SK-N-SH (cell line): ENCODE measurements around the gene CRACR2A. TPM values are rescaled to one million over a fixed set of nuclear protein-coding genes. Genes with fewer than 3 reads are reported as not detected.

Experiments
- CTCF ChIA-PET: fragments of 300-600, 350-600 bp; formaldehyde crosslinking; extraction: SDS; loops from one replicate; lab custom pipeline; 2021; lab: Yijun Ruan, JAX
- POLR2A ChIA-PET: fragments of 350-600 bp; sonication (Branson Sonifier 250); formaldehyde crosslinking; extraction: SDS; loops from one replicate; lab custom pipeline; 2020; ENCODE audit warnings: antibody characterized with exemption, inconsistent platforms; lab: Yijun Ruan, JAX
- DNase-seq: peaks from one replicate; pipeline ENCODE4 v3.0.0; 2012
- H2AFZ ChIP-seq: fragments of 200-600 bp; sonication (generic); 2 replicates; pipeline ENCODE4 v1.8.1; 2016; ENCODE audit warnings: antibody characterized with exemption, mild to moderate bottlenecking, low read depth
- H3F3A ChIP-seq: fragments of 200-600 bp; sonication (generic); replicated peaks from 2 replicates; pipeline ENCODE3; 2016; ENCODE audit warnings: antibody characterized with exemption, mild to moderate bottlenecking; ENCODE audit not compliant: insufficient read depth
- H3K27ac ChIP-seq, 2 experiments: fragments of 200-500 bp in 1 of 2; fragments of 200-600 bp in 1 of 2; sonication (Bioruptor generic) in 1 of 2; sonication (generic), shearing (Covaris generic) in 1 of 2; 2 replicates each; pipeline versions ENCODE4 v1.5.1 to v1.6.1; 2014 to 2016; ENCODE audit warnings: low read depth in 2 of 2, inconsistent platforms in 1 of 2, low read length in 1 of 2, mild to moderate bottlenecking in 1 of 2, mixed read lengths in 1 of 2
- H3K27me3 ChIP-seq: fragments of 200-600 bp; sonication (generic), shearing (Covaris generic); 2 replicates; pipeline ENCODE4 v1.6.1; 2016; ENCODE audit warnings: mixed run types; ENCODE audit not compliant: insufficient read depth
- H3K36me3 ChIP-seq, 2 experiments: fragments of 200-500 bp in 1 of 2; fragments of 200-600 bp in 1 of 2; sonication (Bioruptor generic) in 1 of 2; sonication (generic) in 1 of 2; replicated peaks in 1 of 2; 2 replicates each; pipeline versions ENCODE3 to v1.5.1; 2014 to 2016; ENCODE audit warnings: low read length in 1 of 2, mild to moderate bottlenecking in 1 of 2; ENCODE audit not compliant: insufficient read depth in 2 of 2, control insufficient read depth in 1 of 2
- H3K4me1 ChIP-seq, 2 experiments: fragments of 200-500 bp in 1 of 2; fragments of 200-600 bp in 1 of 2; sonication (Bioruptor generic) in 1 of 2; sonication (generic), shearing (Covaris generic) in 1 of 2; 2 replicates each; pipeline versions ENCODE4 v1.5.1 to v1.6.1; 2014 to 2016; ENCODE audit warnings: low read depth in 1 of 2, low read length in 1 of 2, mixed run types in 1 of 2; ENCODE audit not compliant: insufficient read depth in 2 of 2, control insufficient read depth in 1 of 2
- H3K4me2 ChIP-seq: fragments of 200-600 bp; sonication (generic), shearing (Covaris generic); 2 replicates; pipeline ENCODE4 v1.6.1; 2017; ENCODE audit warnings: mixed run types
- H3K4me3 ChIP-seq, 2 experiments: fragments of 200-500 bp in 1 of 2; fragments of 200-600 bp in 1 of 2; sonication (Bioruptor generic) in 1 of 2; sonication (generic), shearing (Covaris generic) in 1 of 2; 2 replicates each; pipeline versions ENCODE4 v1.5.1 to v1.8.1; 2014 to 2016; ENCODE audit warnings: low read depth in 2 of 2, inconsistent platforms in 1 of 2, low read length in 1 of 2, mild to moderate bottlenecking in 1 of 2, mixed read lengths in 1 of 2, moderate library complexity in 1 of 2
- H3K79me2 ChIP-seq: fragments of 200-600 bp; sonication (generic); 2 replicates; pipeline ENCODE4 v1.8.1; 2017; ENCODE audit warnings: mild to moderate bottlenecking; ENCODE audit not compliant: insufficient read depth
- H3K9ac ChIP-seq: fragments of 200-600 bp; sonication (generic); 2 replicates; pipeline ENCODE4 v1.6.1; 2017; ENCODE audit warnings: mixed run types
- H3K9me2 ChIP-seq: fragments of 200-600 bp; sonication (generic); 2 replicates; pipeline ENCODE4 v1.6.1; 2017; ENCODE audit warnings: mixed run types
- H3K9me3 ChIP-seq: fragments of 200-600 bp; sonication (generic); 2 replicates; pipeline ENCODE4 v1.6.1; 2017; ENCODE audit warnings: mixed run types, mild to moderate bottlenecking, moderate library complexity
- H4K20me1 ChIP-seq: fragments of 200-600 bp; sonication (generic); 2 replicates; pipeline ENCODE4 v1.6.1; 2017; ENCODE audit warnings: mild to moderate bottlenecking, mixed run types; ENCODE audit not compliant: insufficient read depth
- FOXJ3 ChIP-seq: sonication (generic); formaldehyde crosslinking; IDR thresholded peaks from 2 replicates; pipeline ENCODE4 v1.5.1; 2020; ENCODE audit warnings: mild to moderate bottlenecking, missing genetic modification reagents
- GABPA ChIP-seq: IDR thresholded peaks from 2 replicates; pipeline ENCODE4 v1.4.0; 2012; ENCODE audit warnings: low read depth, mild to moderate bottlenecking
- IRF3 ChIP-seq: fragments of 150-350 bp; IDR thresholded peaks from 2 replicates; pipeline ENCODE4 v1.6.1; 2016; ENCODE audit warnings: mild to moderate bottlenecking, low read depth, low read length
- MXI1 ChIP-seq: IDR thresholded peaks from 2 replicates; pipeline ENCODE4 v1.6.1; 2012; ENCODE audit warnings: mild to moderate bottlenecking, low read depth, low read length, improper control_type of control experiment
- NFIC ChIP-seq: IDR thresholded peaks from 2 replicates; pipeline ENCODE4 v1.4.0; 2012; ENCODE audit warnings: borderline replicate concordance
- PBX3 ChIP-seq: IDR thresholded peaks from 2 replicates; pipeline ENCODE4; 2012
- POLR2AphosphoS5 ChIP-seq: IDR thresholded peaks from 2 replicates; pipeline ENCODE4 v1.6.1; 2012; ENCODE audit warnings: low read depth, low read length
- TAF1 ChIP-seq: IDR thresholded peaks from 2 replicates; pipeline ENCODE4 v1.6.1; 2012; ENCODE audit warnings: low read depth, mild to moderate bottlenecking, low read length, moderate library complexity, borderline replicate concordance
- TCF12 ChIP-seq: IDR thresholded peaks from 2 replicates; pipeline ENCODE4 v1.4.0; 2012
- TEAD4 ChIP-seq: IDR thresholded peaks from 2 replicates; pipeline ENCODE4 v1.4.0; 2012; ENCODE audit warnings: mild to moderate bottlenecking, borderline replicate concordance; ENCODE audit not compliant: insufficient read depth
- YY1 ChIP-seq: IDR thresholded peaks from 2 replicates; pipeline ENCODE4 v1.4.0; 2012; ENCODE audit warnings: low read depth, mild to moderate bottlenecking
- WGBS: methylation state at CpG from one replicate; pipeline ENCODE4 v1.1.6; 2017; ENCODE audit warnings: low lambda C conversion rate; 5-methylcytosine and 5-hydroxymethylcytosine counted together
- polyA plus RNA-seq, 3 experiments: library from polyadenylated mRNA; depleted of rRNA; stranded (reverse); fragments of >200 nt; gene quantifications; 2 replicates each; pipeline ENCODE4 v1.2.3, GENCODE V29; 2012
- TF ChIP-seq, protein P1 (sequence below): fragments of 150-350 bp; IDR thresholded peaks from 2 replicates; pipeline ENCODE4 v1.6.1; 2017; ENCODE audit warnings: antibody characterized with exemption, low read length, low read depth, borderline replicate concordance

CRACR2A gene
- polyA plus RNA-seq, 1 of the 3 experiments (the other 2 are of a cell fraction): 0.12 TPM

- TF ChIP-seq IRF3 (no peak), FOXJ3 (CRISPR knock-in tag) (no peak), TAF1 (no peak), NFIC (peak; percentile 59; the same call in 1 of the 2 replicates), MXI1 (no peak), POLR2AphosphoS5 (peak; percentile 53; the same call in 1 of the 2 replicates), YY1 (no peak), PBX3 (peak; percentile 67), TEAD4 (peak; percentile 76; the same call in 1 of the 2 replicates)
- TF ChIP-seq, protein P1, sequence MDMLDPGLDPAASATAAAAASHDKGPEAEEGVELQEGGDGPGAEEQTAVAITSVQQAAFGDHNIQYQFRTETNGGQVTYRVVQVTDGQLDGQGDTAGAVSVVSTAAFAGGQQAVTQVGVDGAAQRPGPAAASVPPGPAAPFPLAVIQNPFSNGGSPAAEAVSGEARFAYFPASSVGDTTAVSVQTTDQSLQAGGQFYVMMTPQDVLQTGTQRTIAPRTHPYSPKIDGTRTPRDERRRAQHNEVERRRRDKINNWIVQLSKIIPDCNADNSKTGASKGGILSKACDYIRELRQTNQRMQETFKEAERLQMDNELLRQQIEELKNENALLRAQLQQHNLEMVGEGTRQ: no peak
Observed at GRCh38 chr12:3698218-3698974, 54.5 kb downstream of the CRACR2A start (continued).

- no peak for DNase-seq
- WGBS: 88% methylated on average over 4 of the region's 5 CpGs
- Histone ChIP-seq H3K4me1 (peaks cover 11 to 15% of the 10 kb centered on the region in 2 experiments), H3K9me2 (no peaks in the 10 kb centered on the region), H3K9me3 (no peaks in the 10 kb centered on the region), H3K4me2 (peak overlapping the region; percentile 58), H3K36me3 (no peaks in the 10 kb centered on the region), H3K27ac (peak overlapping the region; percentile 68 to 89; a peak in 3 of 4 replicates), H4K20me1 (no peaks in the 10 kb centered on the region), H3K27me3 (no peaks in the 10 kb centered on the region), H2AFZ (peak overlapping the region; percentile 44), H3F3A (peaks cover 18% of the 10 kb centered on the region), H3K79me2 (no peaks in the 10 kb centered on the region), H3K4me3 (no peak overlapping the region), H3K9ac (peak overlapping the region; percentile 34; the same call in 1 of the 2 replicates)
- TF ChIP-seq TCF12: no peak
- no peak for TF ChIP-seq YY1
- no peak for TF ChIP-seq GABPA
- ChIA-PET POLR2A (no interaction called here), CTCF (interaction anchor here (0.6 to 1.0 kb wide), 3 partner anchors 80 to 479 kb away, joined by 3 to 4 read pairs (median 3); no protein-coding TSS in a partner anchor)
Observed at GRCh38 chr12:3697311-3697870, 55.5 kb downstream of the CRACR2A start.
